HEK293 (cell line): ENCODE measurements around the gene AADACL2.
"Not testable (repeated sequence)": the region's sequence is repeated elsewhere in the genome, so short reads cannot be mapped to it uniquely, and the experiment has no call there.

ENCODE experiments used
- CTCF ChIA-PET: fragments of 350-600 bp; formaldehyde crosslinking; extraction: SDS; loops from one replicate; lab custom pipeline; 2021; ENCODE audit warnings: antibody characterized with exemption; lab: Yijun Ruan, JAX
- POLR2A ChIA-PET: fragments of 300-600 bp; formaldehyde crosslinking; extraction: SDS; loops from one replicate; lab custom pipeline; 2020; ENCODE audit warnings: antibody characterized with exemption, inconsistent platforms; lab: Yijun Ruan, JAX
- H3K27ac ChIP-seq: fragments of 200-500 bp; sonication (Bioruptor generic); 2 replicates; pipeline ENCODE4 v1.5.1; 2014; ENCODE audit warnings: low read depth, low read length, control low read depth, inconsistent platforms; ENCODE audit errors: extremely low read depth
- H3K36me3 ChIP-seq, 2 experiments: fragments of 200-500 bp in 1 of 2; sonication (Bioruptor generic) in 1 of 2; 1 replicate in 1 of 2; 2 replicates in 1 of 2; pipeline ENCODE4 v1.5.1; 2014 to 2017; ENCODE audit warnings: inconsistent platforms in 2 of 2, low read length in 2 of 2; ENCODE audit not compliant: control insufficient read depth in 2 of 2, insufficient read depth in 1 of 2
- H3K4me1 ChIP-seq: fragments of 200-500 bp; sonication (Bioruptor generic); 2 replicates; pipeline ENCODE4 v1.5.1; 2014; ENCODE audit warnings: mild to moderate bottlenecking, low read length, inconsistent platforms; ENCODE audit not compliant: control insufficient read depth, insufficient read depth
- H3K4me3 ChIP-seq: 2 replicates; pipeline ENCODE4 v1.5.1; 2011; ENCODE audit warnings: low read depth, mild to moderate bottlenecking, control low read depth, low read length, moderate library complexity
- H3K9me3 ChIP-seq: fragments of 200-500 bp; sonication (Bioruptor generic); 2 replicates; pipeline ENCODE4 v1.5.1; 2014; ENCODE audit warnings: low read depth, low read length, inconsistent platforms; ENCODE audit not compliant: control insufficient read depth, insufficient read depth
- BCL11A ChIP-seq: fragments of 450-650 bp; formaldehyde crosslinking; IDR thresholded peaks from 2 replicates; pipeline ENCODE4 v1.5.1; 2016; ENCODE audit warnings: low read depth, missing biosample characterization, missing genetic modification characterization
- BCL11B ChIP-seq: fragments of 450-650 bp; formaldehyde crosslinking; IDR thresholded peaks from 2 replicates; pipeline ENCODE4 v1.5.1; 2016; ENCODE audit warnings: low read depth, missing biosample characterization, missing genetic modification characterization
- KLF1 ChIP-seq: fragments of 450-650 bp; formaldehyde crosslinking; IDR thresholded peaks from 2 replicates; pipeline ENCODE4 v1.5.1; 2016; ENCODE audit warnings: missing biosample characterization, missing genetic modification characterization
- KLF7 ChIP-seq: fragments of 450-650 bp; formaldehyde crosslinking; IDR thresholded peaks from 2 replicates; pipeline ENCODE4 v1.5.1; 2016; ENCODE audit warnings: missing biosample characterization, missing genetic modification characterization, borderline replicate concordance
- TRIM28 ChIP-seq: IDR thresholded peaks from 2 replicates; pipeline ENCODE4 v1.6.1; 2011; ENCODE audit warnings: low read length, control low read depth, borderline replicate concordance
- YY1 ChIP-seq: fragments of 450-650 bp; formaldehyde crosslinking; IDR thresholded peaks from 2 replicates; pipeline ENCODE4 v1.5.1; 2018; ENCODE audit warnings: missing biosample characterization, missing genetic modification characterization
- ZFP3 ChIP-seq: fragments of 450-650 bp; formaldehyde crosslinking; IDR thresholded peaks from 2 replicates; pipeline ENCODE4 v1.5.1; 2016; ENCODE audit warnings: low read depth, missing biosample characterization, missing genetic modification characterization
- ZNF146 ChIP-seq: fragments of 450-650 bp; formaldehyde crosslinking; IDR thresholded peaks from 2 replicates; pipeline ENCODE4 v1.5.1; 2016; ENCODE audit warnings: missing biosample characterization, missing genetic modification characterization
- ZNF155 ChIP-seq: fragments of 450-650 bp; formaldehyde crosslinking; IDR thresholded peaks from 2 replicates; pipeline ENCODE4 v1.5.1; 2016; ENCODE audit warnings: missing biosample characterization, missing genetic modification characterization
- ZNF16 ChIP-seq: fragments of 450-650 bp; formaldehyde crosslinking; IDR thresholded peaks from 2 replicates; pipeline ENCODE4 v1.5.1; 2016; ENCODE audit warnings: low read depth, missing biosample characterization, missing genetic modification characterization
- ZNF266 ChIP-seq: fragments of 450-650 bp; formaldehyde crosslinking; IDR thresholded peaks from 2 replicates; pipeline ENCODE4 v1.5.1; 2016; ENCODE audit warnings: missing biosample characterization, missing genetic modification characterization, low read depth
- ZNF341 ChIP-seq: fragments of 450-650 bp; formaldehyde crosslinking; IDR thresholded peaks from 2 replicates; pipeline ENCODE4; 2016; ENCODE audit warnings: low read depth, missing biosample characterization, missing genetic modification characterization
- ZNF426 ChIP-seq: fragments of 450-650 bp; formaldehyde crosslinking; IDR thresholded peaks from 2 replicates; pipeline ENCODE4 v1.5.1; 2017; ENCODE audit warnings: missing biosample characterization, missing genetic modification characterization, mild to moderate bottlenecking, inconsistent platforms, moderate library complexity
- ZNF544 ChIP-seq: fragments of 450-650 bp; formaldehyde crosslinking; IDR thresholded peaks from 2 replicates; pipeline ENCODE4 v1.5.0; 2017; ENCODE audit warnings: missing biosample characterization, missing genetic modification characterization
- ZNF600 ChIP-seq: fragments of 450-650 bp; formaldehyde crosslinking; IDR thresholded peaks from 2 replicates; pipeline ENCODE4 v1.5.1; 2016; ENCODE audit warnings: missing biosample characterization, missing genetic modification characterization
- ZNF654 ChIP-seq: fragments of 450-650 bp; formaldehyde crosslinking; IDR thresholded peaks from 2 replicates; pipeline ENCODE4 v1.5.1; 2016; ENCODE audit warnings: low read depth, missing biosample characterization, missing genetic modification characterization
- ZNF830 ChIP-seq: fragments of 450-650 bp; IDR thresholded peaks from 2 replicates; pipeline ENCODE4 v1.5.0; 2018; ENCODE audit warnings: missing biosample characterization, missing genetic modification characterization, low read depth, mild to moderate bottlenecking, moderate library complexity
- TF ChIP-seq, protein P1 (sequence below): fragments of 450-650 bp; formaldehyde crosslinking; IDR thresholded peaks from 2 replicates; pipeline ENCODE4 v1.5.1; 2016; ENCODE audit warnings: missing biosample characterization, missing genetic modification characterization
- TF ChIP-seq, protein P2 (sequence below): fragments of 450-650 bp; formaldehyde crosslinking; IDR thresholded peaks from 2 replicates; pipeline ENCODE4; 2016; ENCODE audit warnings: missing biosample characterization, missing genetic modification characterization
- TF ChIP-seq, protein P3 (sequence below): fragments of 450-650 bp; formaldehyde crosslinking; IDR thresholded peaks from 2 replicates; pipeline ENCODE4 v1.5.1; 2017; ENCODE audit warnings: missing biosample characterization, missing genetic modification characterization

Gene AADACL2

DNA sequence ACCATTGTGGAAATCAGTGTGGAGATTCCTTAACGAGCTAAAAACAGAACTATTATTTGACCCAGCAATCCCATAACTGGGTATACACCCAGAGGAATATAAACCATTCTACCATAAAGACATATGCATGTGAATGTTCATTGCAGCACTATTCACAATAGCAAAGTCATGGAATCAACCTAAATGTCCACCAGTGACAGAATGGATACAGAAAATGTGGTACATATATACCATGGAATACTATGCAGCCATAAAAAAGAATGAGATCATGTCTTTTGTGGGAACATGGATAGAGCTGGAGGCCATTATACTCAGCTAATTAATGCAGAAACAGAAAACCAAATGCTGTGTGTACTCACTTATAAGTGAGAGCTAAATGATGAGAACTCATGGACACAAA, 31.0 kb downstream of the AADACL2 start:
- TF ChIP-seq ZNF146 (tag by site-specific recombination): peak; percentile 17; the same call in 1 of the 2 replicates
- TF ChIP-seq, all 188 proteins: peak for 1; not testable (repeated sequence) for 187
- CTCF ChIA-PET: interaction anchor here (0.6 kb wide), 1 partner anchor 760 kb away, joined by 3 read pairs; no protein-coding TSS in a partner anchor
- H3K9me3 ChIP-seq, H3K4me3 ChIP-seq, H3K4me1 ChIP-seq, POLR2A ChIA-PET, H3K36me3 ChIP-seq, H3K27ac ChIP-seq: not testable (repeated sequence)

DNA sequence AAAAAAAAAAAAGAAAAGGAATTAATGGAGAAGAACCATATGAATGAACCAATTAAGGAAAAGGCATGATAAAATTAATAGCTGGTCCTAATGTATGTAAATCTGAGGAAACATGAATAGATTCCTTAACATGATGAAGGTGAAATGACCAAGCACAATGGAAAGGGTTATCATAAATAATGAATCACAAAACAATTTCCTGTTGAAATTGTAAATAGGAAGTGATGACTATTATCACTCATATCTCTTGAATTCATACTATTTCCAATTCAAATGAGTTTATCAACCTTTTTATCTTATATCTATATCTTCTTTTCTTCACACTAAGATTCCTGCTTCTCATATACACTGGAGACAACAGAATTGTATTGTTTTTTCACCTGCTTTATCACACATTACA, 32.0 kb downstream of the AADACL2 start:
- Histone ChIP-seq H3K9me3 (no peaks in the 10 kb centered on the region), H3K27ac (no peak overlapping the region), H3K4me3 (no peak overlapping the region), H3K4me1 (no peaks in the 10 kb centered on the region), H3K36me3 (no peaks in the 10 kb centered on the region)
- ChIA-PET CTCF (interaction anchor here (0.6 kb wide), 2 partner anchors 22 to 326 kb away, joined by 3 to 5 read pairs; no protein-coding TSS in a partner anchor), POLR2A (no interaction called here)
- TF ChIP-seq ZNF654 (no peak), ZNF341 (no peak), ZNF266 (tag by site-specific recombination) (no peak)
- TF ChIP-seq, protein P1, sequence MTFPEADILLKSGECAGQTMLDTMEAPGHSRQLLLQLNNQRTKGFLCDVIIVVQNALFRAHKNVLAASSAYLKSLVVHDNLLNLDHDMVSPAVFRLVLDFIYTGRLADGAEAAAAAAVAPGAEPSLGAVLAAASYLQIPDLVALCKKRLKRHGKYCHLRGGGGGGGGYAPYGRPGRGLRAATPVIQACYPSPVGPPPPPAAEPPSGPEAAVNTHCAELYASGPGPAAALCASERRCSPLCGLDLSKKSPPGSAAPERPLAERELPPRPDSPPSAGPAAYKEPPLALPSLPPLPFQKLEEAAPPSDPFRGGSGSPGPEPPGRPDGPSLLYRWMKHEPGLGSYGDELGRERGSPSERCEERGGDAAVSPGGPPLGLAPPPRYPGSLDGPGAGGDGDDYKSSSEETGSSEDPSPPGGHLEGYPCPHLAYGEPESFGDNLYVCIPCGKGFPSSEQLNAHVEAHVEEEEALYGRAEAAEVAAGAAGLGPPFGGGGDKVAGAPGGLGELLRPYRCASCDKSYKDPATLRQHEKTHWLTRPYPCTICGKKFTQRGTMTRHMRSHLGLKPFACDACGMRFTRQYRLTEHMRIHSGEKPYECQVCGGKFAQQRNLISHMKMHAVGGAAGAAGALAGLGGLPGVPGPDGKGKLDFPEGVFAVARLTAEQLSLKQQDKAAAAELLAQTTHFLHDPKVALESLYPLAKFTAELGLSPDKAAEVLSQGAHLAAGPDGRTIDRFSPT: no peak

DNA sequence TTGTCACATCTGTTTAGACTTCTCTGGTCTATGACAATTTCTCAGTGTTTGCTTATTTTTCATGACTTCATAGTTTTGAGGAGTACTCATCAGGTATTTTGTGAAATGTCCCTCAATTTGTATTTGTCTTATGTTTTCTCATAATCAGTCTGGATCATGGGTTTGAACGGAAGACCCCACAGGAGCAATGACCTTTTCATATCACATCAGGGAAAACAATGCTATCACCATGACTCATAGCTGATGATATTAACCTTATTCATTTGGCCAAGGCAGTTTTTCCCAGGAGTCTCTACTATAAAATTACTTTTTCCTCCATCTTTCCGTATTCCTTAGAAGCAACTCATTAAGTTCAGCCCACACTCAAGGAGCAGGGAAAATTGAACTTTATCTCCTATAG, 32.7 kb downstream of the AADACL2 start:
- TF ChIP-seq KLF7: no peak
- TF ChIP-seq YY1 (tag by site-specific recombination): no peak
- no peak for TF ChIP-seq ZNF654
- POLR2A ChIA-PET: no interaction called here
- no peak overlapping the region for H3K4me3 ChIP-seq
- H3K9me3 ChIP-seq: no peaks in the 10 kb centered on the region
- CTCF ChIA-PET: no interaction called here
- H3K36me3 ChIP-seq: no peaks in the 10 kb centered on the region
- no peak overlapping the region for H3K27ac ChIP-seq
- H3K4me1 ChIP-seq: no peaks in the 10 kb centered on the region

DNA sequence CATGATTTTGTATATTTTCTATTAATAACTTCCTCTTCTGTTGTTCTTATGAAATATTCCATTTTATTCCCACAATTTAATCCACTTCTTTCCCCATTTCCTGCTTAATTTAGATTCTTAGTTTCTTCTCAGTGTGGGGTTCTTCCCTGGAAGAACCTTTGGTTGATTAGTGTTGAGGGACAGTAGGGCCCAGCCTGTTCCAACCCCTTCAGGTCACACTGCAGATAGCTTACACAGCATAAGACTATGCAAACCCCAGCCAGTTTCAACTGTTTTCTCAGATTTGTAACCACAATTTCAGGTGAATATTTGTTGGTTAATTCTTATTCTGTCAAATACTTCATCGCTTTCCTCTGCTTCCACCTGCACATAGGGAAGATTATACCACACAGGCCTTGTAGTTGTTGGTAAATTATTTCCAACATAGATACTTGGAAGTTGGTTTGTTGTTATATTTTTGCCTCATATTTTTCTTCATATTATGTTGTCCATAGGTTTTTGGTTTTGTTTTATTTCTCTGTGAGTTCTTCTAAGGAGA, 34.7 kb downstream of the AADACL2 start:
- Histone ChIP-seq H3K4me3 (no peak overlapping the region), H3K4me1 (no peaks in the 10 kb centered on the region), H3K27ac (no peak overlapping the region), H3K36me3 (no peaks in the 10 kb centered on the region), H3K9me3 (no peaks in the 10 kb centered on the region)
- ChIA-PET POLR2A (no interaction called here), CTCF (no interaction called here)
- TF ChIP-seq ZFP3 (tag by site-specific recombination) (no peak), ZNF16 (tag by site-specific recombination) (no peak), KLF1 (tag by site-specific recombination) (no peak), ZNF426 (tag by site-specific recombination) (no peak)

DNA sequence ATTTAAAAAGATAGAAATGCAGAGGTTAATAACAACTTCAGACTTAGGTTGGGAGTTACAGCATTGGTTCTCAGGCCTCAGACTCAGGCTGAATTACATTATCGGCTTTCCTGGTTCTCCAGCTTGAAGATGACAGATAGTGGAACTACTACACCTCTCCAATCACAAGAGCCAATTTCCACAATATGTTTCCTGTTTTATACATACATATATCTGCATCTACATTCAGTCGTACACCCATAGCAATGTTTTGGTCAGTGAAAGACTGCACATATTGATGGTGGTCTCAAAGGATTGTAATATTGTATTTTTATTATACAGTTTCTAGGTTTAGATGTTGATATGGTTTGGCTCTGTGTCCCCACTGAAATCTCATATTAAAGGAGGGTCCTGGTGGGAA, 35.4 kb downstream of the AADACL2 start:
- POLR2A ChIA-PET: no interaction called here
- CTCF ChIA-PET: no interaction called here
- H3K4me1 ChIP-seq: no peaks in the 10 kb centered on the region
- no peak overlapping the region for H3K27ac ChIP-seq
- no peaks in the 10 kb centered on the region for H3K9me3 ChIP-seq
- no peaks in the 10 kb centered on the region for H3K36me3 ChIP-seq
- no peak overlapping the region for H3K4me3 ChIP-seq
- TF ChIP-seq ZNF654 (no peak), BCL11A (no peak), ZNF830 (tag by site-specific recombination) (no peak), ZNF16 (tag by site-specific recombination) (no peak), BCL11B (tag by site-specific recombination) (no peak), ZNF155 (tag by site-specific recombination) (no peak), TRIM28 (no peak), ZNF544 (tag by site-specific recombination) (no peak), KLF1 (tag by site-specific recombination) (no peak), ZNF600 (no peak)
- TF ChIP-seq, protein P2, sequence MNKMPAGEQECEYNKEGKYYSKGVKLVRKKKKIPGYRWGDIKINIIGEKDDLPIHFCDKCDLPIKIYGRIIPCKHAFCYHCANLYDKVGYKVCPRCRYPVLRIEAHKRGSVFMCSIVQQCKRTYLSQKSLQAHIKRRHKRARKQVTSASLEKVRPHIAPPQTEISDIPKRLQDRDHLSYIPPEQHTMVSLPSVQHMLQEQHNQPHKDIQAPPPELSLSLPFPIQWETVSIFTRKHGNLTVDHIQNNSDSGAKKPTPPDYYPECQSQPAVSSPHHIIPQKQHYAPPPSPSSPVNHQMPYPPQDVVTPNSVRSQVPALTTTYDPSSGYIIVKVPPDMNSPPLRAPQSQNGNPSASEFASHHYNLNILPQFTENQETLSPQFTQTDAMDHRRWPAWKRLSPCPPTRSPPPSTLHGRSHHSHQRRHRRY (tag by site-specific recombination): no peak
- TF ChIP-seq, protein P3, sequence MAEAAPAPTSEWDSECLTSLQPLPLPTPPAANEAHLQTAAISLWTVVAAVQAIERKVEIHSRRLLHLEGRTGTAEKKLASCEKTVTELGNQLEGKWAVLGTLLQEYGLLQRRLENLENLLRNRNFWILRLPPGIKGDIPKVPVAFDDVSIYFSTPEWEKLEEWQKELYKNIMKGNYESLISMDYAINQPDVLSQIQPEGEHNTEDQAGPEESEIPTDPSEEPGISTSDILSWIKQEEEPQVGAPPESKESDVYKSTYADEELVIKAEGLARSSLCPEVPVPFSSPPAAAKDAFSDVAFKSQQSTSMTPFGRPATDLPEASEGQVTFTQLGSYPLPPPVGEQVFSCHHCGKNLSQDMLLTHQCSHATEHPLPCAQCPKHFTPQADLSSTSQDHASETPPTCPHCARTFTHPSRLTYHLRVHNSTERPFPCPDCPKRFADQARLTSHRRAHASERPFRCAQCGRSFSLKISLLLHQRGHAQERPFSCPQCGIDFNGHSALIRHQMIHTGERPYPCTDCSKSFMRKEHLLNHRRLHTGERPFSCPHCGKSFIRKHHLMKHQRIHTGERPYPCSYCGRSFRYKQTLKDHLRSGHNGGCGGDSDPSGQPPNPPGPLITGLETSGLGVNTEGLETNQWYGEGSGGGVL (tag by site-specific recombination): no peak
